Left renal pelvis (tissue), 4 donors: Measurements from ENCODE around the gene MEIOSIN. TPM values are rescaled to one million over a fixed set of nuclear protein-coding genes. Genes with fewer than 3 reads are reported as not detected.
A peak's percentile ranks its signal among the peaks of the same experiment; 100 is the strongest.
"Not testable (repeated sequence)": the region's sequence is repeated elsewhere in the genome, so short reads cannot be mapped to it uniquely, and the experiment has no call there.

Experiments used
- DNase-seq, 4 donors: peaks; one replicate each; pipeline ENCODE4 v3.0.0-alpha.2; 2013; ENCODE audit warnings: low read depth in 4 of 4, low spot score in 3 of 4
- polyA plus RNA-seq, 4 donors: library from polyadenylated mRNA; unstranded; fragments of 120-200 nt; gene quantifications; one replicate each; pipeline ENCODE4 v1.2.1, GENCODE V29; 2013; ENCODE audit not compliant: insufficient read length in 4 of 4

Gene MEIOSIN
- polyA plus RNA-seq, 4 donors: not detected

DNA sequence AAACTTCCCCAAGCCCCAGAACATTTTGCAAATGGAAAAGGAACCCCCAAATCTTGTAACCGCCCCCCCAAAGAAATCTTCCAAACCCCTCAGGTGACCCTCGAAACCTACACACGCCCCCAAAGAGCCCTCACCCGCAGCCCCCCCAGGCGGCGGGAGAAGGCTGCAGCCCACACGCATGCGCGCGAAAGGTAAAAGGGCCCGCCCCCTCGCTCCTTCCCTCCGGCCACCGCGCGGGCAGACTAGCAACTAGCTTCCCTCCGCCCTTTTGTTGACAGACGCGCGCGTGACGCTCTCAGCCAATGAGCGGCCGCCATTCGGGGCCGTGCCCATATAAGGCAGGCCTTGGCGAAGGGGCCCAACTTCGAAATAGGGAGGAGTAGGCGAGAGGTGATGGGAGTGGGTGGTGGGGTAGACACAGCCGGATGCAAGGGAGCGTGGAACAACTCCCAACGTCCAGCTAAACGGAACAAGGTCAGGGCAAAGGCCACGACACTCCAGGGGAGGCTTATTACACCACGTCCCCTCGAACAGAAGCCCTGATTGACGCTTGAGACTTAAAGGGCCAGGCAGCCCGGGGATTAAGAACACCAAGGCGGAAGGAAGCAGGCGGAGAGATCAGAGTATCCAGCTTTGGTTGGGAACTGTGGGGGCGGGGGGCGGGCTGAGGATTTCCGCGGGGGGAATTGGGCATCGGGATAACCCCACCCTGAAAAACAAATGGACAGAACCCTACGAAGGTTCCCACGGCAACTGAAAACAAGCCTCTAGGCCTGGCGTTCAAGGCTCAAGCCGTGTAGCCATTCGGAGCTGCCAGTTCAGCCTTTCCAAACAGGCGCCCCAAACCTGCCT lies 15.9 kb upstream of the MEIOSIN start:
- peak; percentile 98 for DNase-seq

DNA sequence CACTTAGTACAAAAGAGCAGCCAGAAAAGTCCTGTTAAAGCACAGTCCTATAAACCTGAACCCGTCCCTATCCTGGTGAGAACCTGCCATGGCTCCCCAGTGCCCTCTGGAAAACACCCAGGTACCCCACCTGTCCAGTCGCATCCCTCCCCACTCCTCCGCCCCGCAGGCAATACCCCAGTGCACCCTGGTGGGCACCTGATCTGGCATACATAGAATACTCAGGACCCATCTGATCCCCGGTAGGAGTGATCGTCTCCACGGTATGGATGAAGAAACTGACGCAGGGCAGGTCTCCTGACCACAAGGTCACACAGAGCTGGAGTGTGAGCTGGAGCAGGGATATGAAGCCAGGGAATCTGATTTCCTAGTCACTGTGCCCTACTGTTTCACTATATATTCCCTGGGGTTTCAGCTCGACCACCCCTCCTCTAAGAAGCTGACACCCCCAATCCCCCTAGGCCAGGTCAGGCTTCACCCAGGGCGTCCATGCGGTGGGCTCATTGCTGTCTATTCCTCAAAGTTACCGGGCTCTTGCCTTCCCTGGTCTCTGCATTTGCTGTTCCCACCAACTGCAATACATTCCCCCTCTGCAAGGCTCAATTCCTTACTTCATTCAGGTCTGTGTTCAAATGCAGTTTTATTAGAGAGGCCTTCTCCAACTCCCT lies 15.1 kb upstream of the MEIOSIN start:
- DNase-seq: no peak

DNA sequence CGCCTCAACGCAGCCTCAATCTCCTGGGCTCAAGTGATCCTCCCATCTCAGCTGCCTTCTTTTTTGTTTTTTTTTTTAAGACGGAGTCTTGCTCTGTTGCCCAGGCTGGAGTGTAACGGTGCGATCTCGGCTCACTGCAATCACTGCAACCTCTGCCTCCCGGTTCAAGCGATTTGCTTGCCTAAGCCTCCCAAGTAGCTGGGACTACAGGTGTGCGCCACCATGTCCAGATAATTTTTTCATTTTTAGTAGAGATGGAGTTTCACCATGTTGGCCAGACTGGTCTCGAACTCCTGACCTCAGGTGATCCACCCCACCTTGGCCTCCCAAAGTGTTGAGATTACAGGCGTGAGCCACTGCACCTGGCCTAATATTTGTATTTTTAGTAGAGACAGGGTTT lies 13.2 kb upstream of the MEIOSIN start:
- not testable (repeated sequence) for DNase-seq

DNA sequence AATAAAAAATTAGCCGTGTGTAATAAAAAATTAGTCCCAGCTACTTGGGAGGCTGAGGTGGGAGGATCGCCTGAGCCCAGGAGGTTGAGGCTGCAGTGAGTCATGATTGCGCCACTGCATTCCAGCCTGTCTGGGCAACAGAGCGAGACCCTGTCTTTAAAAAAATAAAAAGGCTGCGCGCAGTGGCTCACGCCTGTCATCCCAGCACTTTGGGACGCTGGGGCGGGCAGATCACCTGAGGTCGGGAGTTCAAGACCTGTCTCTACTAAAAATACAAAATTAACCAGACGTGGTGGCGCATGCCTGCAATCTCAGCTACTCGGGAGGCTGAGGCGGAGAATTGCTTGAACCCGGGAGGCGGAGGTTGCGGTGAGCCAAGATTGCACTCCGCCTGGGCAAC lies 4.6 kb upstream of the MEIOSIN start:
- not testable (repeated sequence) for DNase-seq

DNA sequence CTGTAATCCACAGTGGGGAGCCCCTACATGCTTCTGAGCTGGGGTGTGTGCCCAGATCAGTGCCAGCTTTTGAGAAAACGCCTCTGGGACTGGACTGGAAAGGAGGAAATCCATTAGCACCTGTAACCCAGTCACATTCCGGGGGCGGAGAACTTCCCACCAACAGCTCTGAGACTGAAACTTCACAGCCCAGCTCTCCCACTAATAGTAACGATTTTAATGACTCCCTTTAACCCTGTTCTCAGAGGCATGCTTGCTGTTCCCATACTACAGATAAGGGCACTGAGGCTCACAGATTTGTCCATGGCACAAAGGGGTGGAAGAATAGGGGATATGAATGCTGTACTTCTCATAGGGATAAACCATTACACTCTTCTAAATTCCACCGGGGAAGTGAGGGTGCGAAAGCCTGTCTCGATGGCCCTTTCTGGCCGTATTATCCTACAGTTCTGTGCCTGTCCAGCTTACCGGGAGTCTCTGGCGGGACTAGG lies 3.4 kb upstream of the MEIOSIN start:
- no peak for DNase-seq

DNA sequence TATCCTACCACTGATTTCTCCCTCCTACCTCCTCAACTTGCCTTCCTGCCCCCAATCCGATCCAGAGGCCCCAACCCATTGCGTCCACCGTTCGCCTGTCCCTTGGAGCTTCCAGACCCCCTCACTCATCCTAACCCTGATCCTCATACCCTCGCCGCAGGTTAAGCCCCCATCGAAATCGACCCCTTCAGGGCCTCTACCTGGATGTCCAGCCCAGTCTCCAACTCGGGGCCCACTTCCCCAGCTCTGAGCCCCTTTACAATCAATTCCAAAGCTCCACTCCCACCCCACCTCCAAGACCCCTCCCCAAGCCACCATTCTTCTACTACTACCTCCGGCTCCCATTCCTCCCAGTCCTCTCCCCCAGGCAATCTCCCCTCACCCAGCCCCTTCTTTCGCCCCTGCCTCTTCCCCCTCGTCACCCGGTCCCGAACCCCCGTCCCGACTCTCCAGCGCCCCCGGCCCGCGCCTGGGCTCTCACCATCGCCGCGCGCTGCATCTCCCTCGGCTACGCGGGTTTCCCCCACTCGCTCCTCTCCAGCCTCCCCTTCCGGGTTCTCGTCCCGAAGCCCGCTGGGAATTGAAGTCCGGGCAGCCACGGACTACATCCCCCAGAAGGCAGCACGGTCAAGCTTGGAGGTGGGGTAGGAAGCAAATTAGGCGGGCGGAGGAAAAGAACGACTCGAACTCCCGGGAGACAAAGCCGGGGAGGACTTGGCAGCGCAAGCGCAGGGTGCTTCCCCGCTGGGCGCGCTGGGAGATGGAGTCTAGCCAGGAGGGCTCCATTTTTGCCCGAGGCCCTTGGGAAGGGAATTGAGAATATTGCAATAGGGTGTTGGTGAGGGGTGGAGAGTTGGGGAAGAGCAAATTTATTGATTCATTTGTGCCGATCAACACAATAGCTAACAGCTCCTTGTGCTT lies 2.6 kb upstream of the MEIOSIN start, which contains the start of gene FBXO46:
FBXO46 (minus strand) TSS at position 529 of the 921 bp plus-strand sequence. CDS start 17,401 bp downstream, outside the sequence.
- DNase-seq: peak; percentile 93 to 97 (median 96)

DNA sequence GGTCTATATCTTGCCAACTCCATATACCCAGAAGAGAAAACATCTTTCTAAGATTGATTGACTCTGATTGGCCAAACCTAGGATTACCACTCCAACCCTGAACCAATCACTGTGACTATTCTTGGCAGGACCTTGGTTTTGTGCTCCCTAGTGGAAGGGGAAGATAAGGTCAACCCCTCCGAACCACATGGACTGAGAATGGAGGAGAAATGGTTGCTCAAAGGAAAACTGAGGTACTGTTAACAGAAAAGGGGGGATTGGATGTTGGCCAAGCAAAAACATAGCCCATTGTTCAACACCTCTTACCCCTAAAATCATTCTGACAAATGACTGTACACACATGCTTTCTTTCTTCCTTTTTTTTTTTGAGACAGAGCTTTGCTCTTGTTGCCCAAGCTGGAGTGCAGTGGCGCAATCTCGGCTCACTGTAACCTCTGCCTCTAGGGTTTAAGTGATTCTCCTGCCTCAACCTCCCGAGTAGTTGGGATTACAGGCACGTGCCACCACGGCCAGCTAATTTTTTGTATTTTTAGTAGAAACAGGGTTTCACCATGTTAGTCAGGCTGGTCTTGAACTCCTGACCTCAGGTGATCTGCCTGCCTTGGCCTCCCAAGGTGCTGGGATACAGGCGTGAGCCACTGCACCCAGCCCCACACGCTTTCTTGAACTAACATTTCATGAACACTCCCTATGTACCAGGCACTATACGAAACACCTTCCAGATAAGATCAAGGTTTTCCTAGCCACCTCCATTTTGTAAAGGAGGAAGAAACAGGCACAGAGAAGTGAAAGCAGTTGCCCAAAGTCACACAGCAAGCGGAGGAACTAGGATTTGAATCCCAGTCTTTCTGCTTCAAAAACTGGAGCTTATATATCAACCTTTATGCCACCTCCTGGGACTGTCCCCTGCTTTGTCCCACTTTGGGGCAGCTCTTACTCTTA lies 6.5 kb downstream of the MEIOSIN start:
- DNase-seq: no peak

DNA sequence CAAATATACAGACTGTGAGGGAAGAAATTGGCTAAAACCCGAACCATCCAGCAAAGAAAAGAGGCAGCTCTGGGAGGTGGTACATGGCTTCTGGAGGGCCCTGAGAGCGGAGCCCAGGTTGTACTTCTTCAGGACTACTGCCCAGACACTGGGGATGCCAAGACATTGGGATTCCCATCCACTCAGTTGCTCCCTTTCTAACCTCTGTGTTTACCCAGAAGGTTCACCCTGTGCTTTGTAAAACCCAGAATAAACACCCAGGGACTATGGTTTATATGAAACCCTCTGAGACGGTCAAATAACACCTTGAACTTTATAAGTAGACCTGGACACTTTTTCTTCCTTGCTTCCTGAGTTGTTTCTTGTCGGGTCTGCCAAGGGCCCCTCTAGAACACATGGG lies 9.7 kb downstream of the MEIOSIN start:
- no peak for DNase-seq

DNA sequence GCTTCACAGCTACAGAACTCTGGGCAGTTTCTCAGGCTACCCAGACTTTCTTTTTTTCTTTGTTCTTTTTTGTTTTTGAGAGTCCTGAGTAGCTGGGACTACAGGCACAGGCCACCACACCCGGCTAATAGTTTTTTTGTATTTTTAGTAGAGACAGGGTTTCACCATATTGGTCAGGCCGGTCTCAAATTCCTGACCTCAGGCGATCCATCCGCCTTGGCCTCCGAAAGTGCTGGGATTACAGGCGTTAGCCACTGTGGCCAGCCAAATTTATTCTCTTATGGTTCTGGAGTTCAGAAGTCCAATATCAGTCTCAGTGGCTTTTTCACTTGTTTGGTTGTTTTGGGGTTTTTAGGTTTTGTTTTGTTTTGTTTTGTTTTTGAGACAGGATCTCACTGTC lies 12.4 kb downstream of the MEIOSIN start:
- DNase-seq: no peak

DNA sequence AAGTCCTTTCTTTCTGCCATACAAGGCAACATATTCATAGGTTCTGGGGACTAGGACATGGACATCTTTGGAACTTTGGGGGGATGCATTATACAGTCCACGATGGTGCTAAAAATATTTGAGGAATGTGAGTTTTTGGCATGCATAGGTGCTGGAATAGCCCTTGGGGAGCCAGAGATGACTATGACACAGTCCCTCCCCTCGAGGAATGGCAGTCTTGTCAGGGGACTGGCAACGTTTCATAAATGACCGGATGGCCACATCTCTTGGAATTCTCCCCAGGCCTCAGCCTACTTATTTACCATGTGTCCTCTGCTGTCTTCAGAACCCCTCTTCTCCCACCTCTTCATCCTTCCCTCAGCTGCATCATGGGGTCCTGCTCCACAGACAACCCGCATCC lies 13.6 kb downstream of the MEIOSIN start:
- no peak for DNase-seq

DNA sequence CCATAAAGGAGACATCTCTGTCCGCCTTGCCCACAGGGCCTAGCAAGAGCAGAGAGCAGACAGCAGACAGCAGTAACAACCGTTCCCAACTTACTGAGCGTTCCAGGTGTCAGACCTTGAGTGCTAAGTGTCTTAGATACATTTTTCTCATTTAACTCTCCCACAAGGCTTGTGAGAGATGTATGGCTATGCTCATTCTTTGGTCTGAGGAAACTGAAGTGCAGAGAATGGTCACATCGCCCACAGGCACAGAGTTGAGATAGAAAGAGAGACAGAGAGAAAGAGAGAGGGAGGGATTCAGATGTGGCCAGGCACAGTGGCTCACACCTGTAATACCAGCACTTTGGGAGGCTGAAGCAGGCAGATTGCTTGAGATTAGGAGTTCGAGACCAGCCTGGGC lies 14.3 kb downstream of the MEIOSIN start:
- no peak for DNase-seq

DNA sequence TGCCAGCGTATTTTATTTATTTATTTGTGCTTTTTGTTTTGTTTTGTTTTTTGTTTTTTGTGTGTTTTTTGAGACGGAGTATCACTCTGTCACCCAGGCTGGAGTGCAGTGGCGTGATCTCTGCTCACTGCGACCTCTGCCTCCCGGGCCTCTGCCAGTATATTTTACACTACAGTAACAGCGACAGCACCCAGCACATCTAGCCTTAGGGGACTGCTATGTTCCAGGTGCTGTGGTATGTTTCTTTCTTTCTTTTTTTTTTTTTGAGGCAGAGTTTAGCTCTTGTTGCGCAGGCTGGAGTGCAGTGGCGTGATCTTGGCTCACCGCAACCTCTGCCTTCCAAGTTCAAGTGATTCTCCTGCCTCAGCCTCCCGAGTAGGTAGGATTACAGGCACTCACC lies 18.2 kb downstream of the MEIOSIN start:
- not testable (repeated sequence) for DNase-seq

DNA sequence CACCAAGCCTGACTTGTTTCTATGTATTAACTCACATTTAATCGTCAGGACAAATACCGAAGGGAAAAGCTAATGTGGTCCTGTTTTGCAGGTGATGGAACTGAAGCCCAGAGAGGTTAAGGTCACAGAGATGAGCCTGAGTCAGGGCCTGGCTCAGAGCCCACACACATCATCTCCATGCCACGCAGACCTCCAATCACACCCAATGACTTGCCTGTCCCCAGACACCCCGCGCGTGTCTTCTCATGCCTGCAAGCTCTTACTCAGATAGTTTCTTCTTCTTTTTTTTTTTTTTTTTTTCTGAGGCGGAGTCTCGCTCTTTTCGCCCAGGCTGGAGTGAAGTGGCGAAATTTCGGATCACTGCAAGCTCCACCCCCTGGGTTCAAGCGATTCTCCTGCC lies 19.4 kb downstream of the MEIOSIN start:
- no peak for DNase-seq

DNA sequence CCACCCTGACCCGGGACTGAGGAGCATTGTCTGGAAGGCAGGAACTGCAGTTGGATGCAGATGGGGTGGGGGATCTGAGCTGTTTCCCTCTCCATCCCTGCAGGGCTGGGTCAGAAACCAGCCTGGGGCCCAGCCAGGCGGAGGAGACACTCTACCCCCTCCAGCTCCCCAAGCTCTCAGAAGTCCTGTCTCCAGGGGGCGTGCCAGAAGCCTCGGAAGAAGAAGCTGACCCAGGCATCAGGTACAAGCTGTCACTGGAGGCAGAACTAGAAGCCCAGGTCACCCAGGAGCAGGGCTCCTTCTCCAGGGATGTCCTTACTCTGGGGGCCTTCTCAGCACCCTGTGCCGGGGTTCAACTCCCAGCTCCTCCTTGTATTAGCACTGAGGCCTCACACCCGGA lies 20.3 kb downstream of the MEIOSIN start:
- no peak for DNase-seq

DNA sequence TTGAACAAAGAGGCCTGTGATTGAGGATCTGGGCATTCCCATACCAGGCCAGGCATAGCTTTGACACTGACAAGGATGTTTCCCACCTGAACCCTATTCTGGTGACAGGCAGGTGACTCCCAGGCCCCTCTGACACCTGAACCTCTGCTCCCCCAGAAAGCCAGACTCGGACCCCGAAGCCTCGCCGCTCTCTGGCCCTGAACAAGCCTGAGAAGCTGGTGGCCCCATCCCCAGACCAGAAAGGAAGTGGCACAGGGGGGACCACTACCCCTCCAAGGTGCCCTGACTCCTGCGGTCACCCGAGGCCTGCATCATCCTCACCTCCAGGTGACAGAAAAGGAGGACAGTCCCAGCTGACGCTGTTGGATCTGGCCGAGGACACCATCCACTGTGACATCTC lies 21.1 kb downstream of the MEIOSIN start:
- DNase-seq: no peak

DNA sequence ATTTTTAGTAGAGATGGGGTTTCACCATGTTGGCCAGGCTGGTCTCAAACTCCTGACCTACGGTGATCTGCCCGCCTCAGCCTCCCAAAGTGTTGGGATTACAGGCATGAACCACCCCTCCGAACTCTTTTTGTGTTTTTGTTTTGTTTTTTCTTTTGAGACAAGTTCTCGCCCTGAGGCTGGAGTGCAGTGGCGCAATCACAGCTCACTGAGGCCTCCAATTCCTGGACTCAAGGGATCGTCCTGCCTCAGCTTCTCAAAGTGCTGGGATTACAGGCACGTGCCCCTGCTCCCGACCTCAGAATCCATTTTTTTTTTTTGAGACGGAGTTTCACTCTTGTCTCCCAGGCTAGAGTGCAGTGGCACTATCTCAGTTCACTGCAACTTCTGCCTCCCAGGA lies 24.5 kb downstream of the MEIOSIN start:
- no peak for DNase-seq

DNA sequence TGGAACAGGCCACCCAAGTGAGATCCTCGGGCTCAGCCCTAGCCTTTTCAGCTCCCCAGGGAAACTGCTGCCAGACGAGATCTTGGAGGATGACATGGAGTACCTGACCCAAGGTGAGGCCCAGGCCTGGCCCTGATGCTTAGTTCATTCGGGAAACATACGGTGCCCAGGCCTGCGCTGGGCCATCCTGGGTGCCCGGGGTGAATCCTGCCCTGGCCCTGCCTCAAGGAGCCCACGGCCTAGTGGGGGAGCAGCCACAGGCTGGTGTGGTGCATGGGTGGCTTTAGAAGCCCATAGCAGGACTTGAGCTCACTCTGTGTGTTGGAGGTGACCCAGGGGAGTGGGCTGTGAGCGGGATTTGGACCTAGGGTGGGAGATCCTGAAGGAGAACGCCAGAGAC lies 25.7 kb downstream of the MEIOSIN start:
- no peak for DNase-seq

DNA sequence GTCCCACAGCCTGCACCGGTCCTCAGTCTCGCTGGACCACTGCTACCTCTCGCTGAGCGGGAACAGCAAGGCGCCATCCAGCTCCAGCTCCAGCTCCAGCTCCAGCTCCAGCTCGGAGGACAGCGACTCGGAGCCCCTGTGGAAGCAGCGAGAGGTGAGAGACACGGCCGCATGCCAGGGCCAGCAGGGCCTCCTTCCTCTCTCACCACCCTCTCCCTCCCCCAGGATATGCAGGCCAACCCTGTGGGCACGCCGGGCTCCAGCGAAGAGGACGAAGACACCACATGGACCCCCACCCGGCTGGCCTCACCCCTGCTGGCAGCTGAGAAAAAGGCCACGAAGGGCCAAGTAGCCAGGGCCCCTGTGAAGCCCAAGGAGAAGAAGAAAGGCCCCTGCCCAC lies 28.5 kb downstream of the MEIOSIN start:
- no peak for DNase-seq

DNA sequence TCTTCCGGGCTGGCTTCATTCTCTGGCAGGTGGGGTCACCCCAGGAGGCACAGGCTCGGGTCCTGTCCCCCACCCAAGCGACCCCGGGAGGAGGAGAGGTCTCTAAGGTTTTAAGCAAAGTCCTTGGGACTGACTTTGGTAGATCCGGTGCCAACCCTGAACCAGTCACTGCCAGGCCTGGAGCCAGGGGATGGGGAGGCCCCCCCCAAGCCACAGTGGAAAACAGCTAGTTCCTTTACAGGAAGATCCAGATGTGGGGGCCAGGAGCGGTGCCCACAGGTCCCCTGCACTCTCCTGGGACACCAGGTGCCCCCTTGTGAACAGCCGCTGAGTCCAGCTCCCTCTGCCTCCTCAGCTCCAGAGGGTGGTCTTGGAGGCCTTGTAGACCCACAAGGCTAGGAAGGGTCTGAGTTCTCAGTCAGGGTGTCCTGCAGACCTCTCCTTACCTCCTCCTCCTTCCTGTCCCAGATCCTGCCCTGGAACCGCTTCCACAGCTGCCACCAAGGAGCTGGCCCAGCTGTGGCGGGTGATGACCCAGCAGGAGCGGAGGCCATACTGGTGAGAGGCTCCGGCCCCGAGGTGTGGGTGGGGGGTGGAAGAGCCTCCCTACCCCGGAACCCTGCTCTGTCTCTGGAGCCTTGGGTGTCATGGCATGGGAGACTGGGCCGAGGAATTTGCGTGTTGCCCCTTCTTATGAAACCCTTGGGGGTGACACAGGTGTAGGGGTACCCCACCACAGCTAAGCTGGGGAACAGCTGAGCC lies 29.8 kb downstream of the MEIOSIN start:
- DNase-seq: no peak
